PC-3 (cell line): ENCODE data around the gene TAC4. TPM values are rescaled to one million over a fixed set of nuclear protein-coding genes. Genes with fewer than 3 reads are reported as not detected.

Source experiments
- ATAC-seq: fragments of 200-7000 bp; cut with Tn5 transposase; 2 replicates; pipeline ENCODE4 v1.9.1; 2020; ENCODE audit warnings: mild to moderate bottlenecking, moderate library complexity
- BruUV-seq: library from RNA; stranded (reverse); fragments of 400-500 nt; replicated peaks from 2 replicates; lab custom pipeline; 2021; lab: Mats Ljungman, UMichigan
- CTCF ChIA-PET: fragments of 300-600 bp; sonication (Branson Sonifier 250); formaldehyde crosslinking; loops from one replicate; lab custom pipeline; 2022; ENCODE audit warnings: antibody characterized with exemption; lab: Charles Lee
- POLR2A ChIA-PET: fragments of 300-600 bp; sonication (Branson Sonifier 250); formaldehyde crosslinking; loops from one replicate; lab custom pipeline; 2022; ENCODE audit warnings: antibody characterized with exemption; ENCODE audit not compliant: unreplicated experiment; lab: Charles Lee
- DNase-seq: peaks from one replicate; pipeline ENCODE4 v3.0.0-alpha.2; 2015
- H2AFZ ChIP-seq: fragments of 300-600 bp; sonication (generic); 2 replicates; pipeline ENCODE4 v1.6.0; 2016; ENCODE audit warnings: antibody characterized with exemption, low read length
- H3F3A ChIP-seq: fragments of 300-600 bp; sonication (generic); one replicate; pipeline ENCODE4 v1.6.0; 2017; ENCODE audit warnings: antibody characterized with exemption, low read length, control low read depth, mild to moderate bottlenecking; ENCODE audit not compliant: unreplicated experiment
- H3K27ac ChIP-seq: fragments of 300-600 bp; sonication (generic); 2 replicates; pipeline ENCODE4 v1.5.1; 2016; ENCODE audit warnings: mild to moderate bottlenecking, low read length
- H3K27me3 ChIP-seq: fragments of 300-600 bp; sonication (generic); 2 replicates; pipeline ENCODE4 v1.6.1; 2016; ENCODE audit warnings: low read length, mixed read lengths
- H3K36me3 ChIP-seq: fragments of 300-600 bp; sonication (generic); 2 replicates; pipeline ENCODE4 v1.6.1; 2016; ENCODE audit warnings: low read depth, mixed run types, low read length, mixed read lengths
- H3K4me1 ChIP-seq: fragments of 300-600 bp; sonication (generic); 2 replicates; pipeline ENCODE4 v1.5.1; 2016; ENCODE audit warnings: low read length; ENCODE audit not compliant: insufficient read depth
- H3K4me2 ChIP-seq: fragments of 300-600 bp; sonication (generic); 2 replicates; pipeline ENCODE4 v1.6.0; 2016; ENCODE audit warnings: low read length
- H3K4me3 ChIP-seq: fragments of 300-600 bp; sonication (generic); 2 replicates; pipeline ENCODE4 v1.5.1; 2016; ENCODE audit warnings: mild to moderate bottlenecking, low read length, mixed read lengths
- H3K79me2 ChIP-seq: fragments of 300-600 bp; sonication (generic); 2 replicates; pipeline ENCODE4 v1.6.1; 2017; ENCODE audit warnings: low read length, mixed read lengths
- H3K9ac ChIP-seq: fragments of 300-600 bp; sonication (generic); 2 replicates; pipeline ENCODE4 v1.6.0; 2016; ENCODE audit warnings: mild to moderate bottlenecking, low read length
- H3K9me2 ChIP-seq: fragments of 300-600 bp; sonication (generic); replicated peaks from 2 replicates; pipeline ENCODE4 v1.6.1; 2016; ENCODE audit warnings: mixed run types, low read length, mixed read lengths
- H3K9me3 ChIP-seq: fragments of 300-600 bp; sonication (generic); 2 replicates; pipeline ENCODE4 v1.6.1; 2016; ENCODE audit warnings: low read length, mixed read lengths
- H4K20me1 ChIP-seq: fragments of 300-600 bp; sonication (generic); 2 replicates; pipeline ENCODE4 v1.6.1; 2016; ENCODE audit warnings: low read length, mixed read lengths
- CTCF ChIP-seq: fragments of 300-600 bp; sonication (generic); conservative IDR thresholded peaks from 2 replicates; pipeline ENCODE4 v1.5.1; 2017; ENCODE audit warnings: antibody characterized with exemption, low read depth, mild to moderate bottlenecking, low read length
- EZH2 ChIP-seq: fragments of 300-600 bp; sonication (generic); IDR thresholded peaks from one replicate; pipeline ENCODE4 v1.6.1; 2017; ENCODE audit warnings: antibody characterized with exemption, mild to moderate bottlenecking, low read length; ENCODE audit not compliant: unreplicated experiment
- EZH2phosphoT487 ChIP-seq: fragments of 300-600 bp; sonication (generic); IDR thresholded peaks from 2 replicates; pipeline ENCODE4 v1.6.1; 2018; ENCODE audit warnings: mild to moderate bottlenecking, antibody characterized with exemption, low read length, borderline replicate concordance
- intact Hi-C: fragments of 100-400 bp; cut with micrococcal nuclease; formaldehyde crosslinking; loops from 2 replicates; pipeline ENCODE4 v1.9.0; 2023
- total RNA-seq: library from RNA; depleted of rRNA; stranded (reverse); fragments of >200 nt; gene quantifications from 2 replicates; pipeline ENCODE4 v1.2.3, GENCODE V29; 2014

Gene TAC4
- total RNA-seq, 1 experiment from 2014 or later: not detected

- Histone ChIP-seq H3K9me3 (no peaks in the 10 kb centered on the region), H3K36me3 (no peaks in the 10 kb centered on the region), H3K4me2 (no peak overlapping the region), H3K27ac (no peak overlapping the region), H3K9me2 (no peaks in the 10 kb centered on the region), H3K9ac (no peak overlapping the region), H2AFZ (no peak overlapping the region), H3K4me1 (no peaks in the 10 kb centered on the region), H3K27me3 (no peaks in the 10 kb centered on the region), H3K79me2 (no peaks in the 10 kb centered on the region), H3K4me3 (no peak overlapping the region), H4K20me1 (no peaks in the 10 kb centered on the region), H3F3A (no peaks in the 10 kb centered on the region)
- intact Hi-C loops: no loop called here
- ATAC-seq (no peak), DNase-seq (no peak)
- BruUV-seq: no TSS peak
- TF ChIP-seq CTCF: no peak
- no peak for TF ChIP-seq EZH2phosphoT487
- no peak for TF ChIP-seq EZH2
- ChIA-PET POLR2A (no interaction called here), CTCF (interaction anchor here (1.2 kb wide), 1 partner anchor 123 kb away, joined by 4 read pairs; no protein-coding TSS in a partner anchor)
Observed at GRCh38 chr17:49875685-49876084, 27.8 kb upstream of the TAC4 start.

- no peaks in the 10 kb centered on the region for H3K79me2 ChIP-seq
- no peaks in the 10 kb centered on the region for H3K27me3 ChIP-seq
- H3K9me3 ChIP-seq: no peaks in the 10 kb centered on the region
- no peak for TF ChIP-seq EZH2
- TF ChIP-seq EZH2phosphoT487: no peak
- no peak for TF ChIP-seq CTCF
- no TSS peak for BruUV-seq
- H3K4me3 ChIP-seq: no peak overlapping the region
- ATAC-seq (no peak), DNase-seq (no peak)
- no peaks in the 10 kb centered on the region for H3F3A ChIP-seq
- ChIA-PET POLR2A (no interaction called here), CTCF (interaction anchor here (0.5 kb wide), 1 partner anchor 87 kb away, joined by 7 read pairs; no protein-coding TSS in a partner anchor)
- H3K27ac ChIP-seq: no peak overlapping the region
- H3K4me2 ChIP-seq: no peak overlapping the region
- H2AFZ ChIP-seq: no peak overlapping the region
- no peaks in the 10 kb centered on the region for H3K4me1 ChIP-seq
- H3K36me3 ChIP-seq: no peaks in the 10 kb centered on the region
- H4K20me1 ChIP-seq: no peaks in the 10 kb centered on the region
- H3K9me2 ChIP-seq: no peaks in the 10 kb centered on the region
- intact Hi-C loops: no loop called here
- no peak overlapping the region for H3K9ac ChIP-seq
Observed at GRCh38 chr17:49874911-49875310, 27.0 kb upstream of the TAC4 start.

- H3F3A ChIP-seq: no peaks in the 10 kb centered on the region
- H2AFZ ChIP-seq: no peak overlapping the region
- no peaks in the 10 kb centered on the region for H3K9me3 ChIP-seq
- intact Hi-C loops: no loop called here
- ATAC-seq (no peak), DNase-seq (no peak)
- no peak for TF ChIP-seq EZH2phosphoT487
- TF ChIP-seq EZH2: no peak
- TF ChIP-seq CTCF: no peak
- POLR2A ChIA-PET: no interaction called here
- CTCF ChIA-PET: no interaction called here
- no peak overlapping the region for H3K4me2 ChIP-seq
- H3K9ac ChIP-seq: no peak overlapping the region
- no peaks in the 10 kb centered on the region for H3K79me2 ChIP-seq
- H3K4me1 ChIP-seq: no peaks in the 10 kb centered on the region
- no peak overlapping the region for H3K27ac ChIP-seq
- no peak overlapping the region for H3K4me3 ChIP-seq
- no peaks in the 10 kb centered on the region for H3K36me3 ChIP-seq
- H4K20me1 ChIP-seq: no peaks in the 10 kb centered on the region
- no peaks in the 10 kb centered on the region for H3K27me3 ChIP-seq
- BruUV-seq: no TSS peak
- H3K9me2 ChIP-seq: no peaks in the 10 kb centered on the region
Observed at GRCh38 chr17:49873926-49874325, 26.1 kb upstream of the TAC4 start.
